NCI-H2171 (cell line): ENCODE data around the gene COG1.
A peak's percentile ranks its signal among the peaks of the same experiment; 100 is the strongest.

Experiments
- DNase-seq: peaks from one replicate; lab custom pipeline; 2025; lab: John Stamatoyannopoulos, UW

The COG1 gene

DNA sequence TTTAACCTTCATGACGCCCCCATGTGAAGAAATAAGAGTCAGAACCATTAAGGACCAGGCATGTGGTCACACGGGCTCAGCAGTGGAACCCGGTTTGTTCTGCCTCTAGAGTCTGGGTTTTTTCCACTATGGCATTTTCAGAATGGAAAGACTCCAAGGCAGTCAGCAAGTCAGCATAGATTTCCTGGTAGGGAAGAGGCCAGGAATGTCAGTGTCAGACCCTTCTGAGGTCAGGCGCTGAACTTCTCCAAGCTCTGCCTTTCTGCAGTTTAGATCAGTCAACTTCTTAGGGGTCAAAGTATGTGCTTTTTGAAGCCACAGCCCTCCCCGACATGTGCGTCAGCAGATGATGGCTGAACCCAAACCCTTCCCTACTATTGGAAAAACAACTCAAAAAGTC lies 24.2 kb upstream of the COG1 start:
- DNase-seq: no peak

DNA sequence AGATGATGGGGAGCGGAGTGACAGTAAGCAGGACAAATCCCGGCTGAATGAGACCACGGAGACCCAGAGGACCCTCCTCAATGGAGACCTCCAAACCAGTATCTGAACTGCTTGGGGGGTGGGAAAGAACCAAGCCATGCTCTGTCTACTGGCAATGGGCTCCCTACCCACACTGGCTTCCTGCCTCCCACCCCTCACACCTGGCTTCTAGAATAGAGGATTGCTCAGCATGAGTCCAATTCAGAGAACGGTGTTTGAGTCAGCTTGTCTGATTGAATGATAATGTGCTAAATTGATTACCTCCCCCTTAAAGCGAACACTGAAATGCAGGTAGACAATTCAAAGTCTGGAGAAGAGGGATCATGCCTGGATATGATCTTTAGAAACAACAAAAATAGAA lies 22.5 kb upstream of the COG1 start:
- DNase-seq: no peak

- DNase-seq: no peak
Measured at GRCh38 chr17:73172252-73172651, 20.6 kb upstream of the COG1 start.

GRCh38 chr17:73174126-73174525 lies 18.7 kb upstream of the COG1 start:
- DNase-seq: no peak

- no peak for DNase-seq
Measured at GRCh38 chr17:73175962-73176565, 16.8 kb upstream of the COG1 start.

DNA sequence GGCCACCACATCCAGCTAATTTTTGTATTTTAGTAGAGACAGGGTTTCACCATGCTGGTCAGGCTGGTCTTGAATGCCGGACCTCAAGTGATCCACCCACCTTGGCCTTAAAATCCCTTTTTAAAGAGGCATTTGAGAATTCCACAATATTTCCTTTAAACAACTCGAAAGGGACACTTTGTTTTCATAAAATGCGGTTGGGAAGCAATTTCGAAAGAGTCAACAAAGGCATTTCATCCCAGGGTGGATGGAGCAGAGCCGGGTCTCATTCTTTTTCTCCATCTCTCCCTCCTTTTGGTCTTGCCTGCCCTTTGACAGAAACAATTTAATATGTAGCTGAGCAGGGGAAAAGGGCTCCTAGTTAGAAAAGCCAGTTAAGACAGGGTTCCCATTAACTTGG lies 13.5 kb upstream of the COG1 start:
- no peak for DNase-seq

- no peak for DNase-seq
Measured at GRCh38 chr17:73179878-73180277, 13.0 kb upstream of the COG1 start.

- peak; percentile 81 for DNase-seq
Measured at GRCh38 chr17:73182616-73183310, 10.1 kb upstream of the COG1 start.

DNA sequence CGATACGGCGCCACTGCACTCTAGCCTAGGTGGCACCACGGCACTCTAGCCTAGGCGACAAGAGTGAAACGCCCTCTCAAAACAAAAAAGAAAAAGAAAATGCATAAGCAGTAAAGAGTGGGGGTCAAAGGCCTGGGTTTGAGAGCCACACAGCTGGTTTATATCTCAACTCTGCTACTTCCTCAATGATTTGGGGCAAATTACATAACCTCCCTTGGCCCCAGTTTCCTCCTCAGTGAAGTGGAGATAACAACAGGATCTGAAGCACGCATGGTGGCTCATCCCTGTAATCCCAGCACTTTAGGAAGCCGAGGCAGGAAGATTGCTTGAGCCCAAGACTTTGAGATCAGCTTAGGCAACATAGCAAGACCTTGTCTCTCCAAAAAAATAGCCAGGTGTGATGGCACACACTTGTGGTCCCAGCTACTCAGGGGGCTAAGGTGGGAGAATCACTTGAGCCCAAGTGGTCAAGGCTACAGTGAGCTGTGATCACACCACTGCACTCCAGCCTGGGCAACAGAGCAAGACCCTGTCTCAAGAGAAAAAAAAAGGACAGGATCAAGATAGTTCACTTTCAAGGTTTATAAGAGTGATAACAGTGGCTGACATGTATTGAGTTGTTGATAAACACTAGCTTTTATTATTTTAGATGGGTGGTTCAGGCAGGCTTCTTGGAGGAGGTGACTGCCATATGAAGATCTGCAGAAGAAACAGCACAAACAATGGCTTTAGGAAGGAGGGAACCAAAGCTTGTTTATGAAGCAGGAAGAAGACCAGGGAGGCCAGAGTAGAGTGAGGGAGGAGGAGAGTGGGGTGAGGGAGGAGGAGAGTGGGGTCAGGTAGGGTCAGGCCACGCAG lies 8.5 kb upstream of the COG1 start:
- no peak for DNase-seq

DNA sequence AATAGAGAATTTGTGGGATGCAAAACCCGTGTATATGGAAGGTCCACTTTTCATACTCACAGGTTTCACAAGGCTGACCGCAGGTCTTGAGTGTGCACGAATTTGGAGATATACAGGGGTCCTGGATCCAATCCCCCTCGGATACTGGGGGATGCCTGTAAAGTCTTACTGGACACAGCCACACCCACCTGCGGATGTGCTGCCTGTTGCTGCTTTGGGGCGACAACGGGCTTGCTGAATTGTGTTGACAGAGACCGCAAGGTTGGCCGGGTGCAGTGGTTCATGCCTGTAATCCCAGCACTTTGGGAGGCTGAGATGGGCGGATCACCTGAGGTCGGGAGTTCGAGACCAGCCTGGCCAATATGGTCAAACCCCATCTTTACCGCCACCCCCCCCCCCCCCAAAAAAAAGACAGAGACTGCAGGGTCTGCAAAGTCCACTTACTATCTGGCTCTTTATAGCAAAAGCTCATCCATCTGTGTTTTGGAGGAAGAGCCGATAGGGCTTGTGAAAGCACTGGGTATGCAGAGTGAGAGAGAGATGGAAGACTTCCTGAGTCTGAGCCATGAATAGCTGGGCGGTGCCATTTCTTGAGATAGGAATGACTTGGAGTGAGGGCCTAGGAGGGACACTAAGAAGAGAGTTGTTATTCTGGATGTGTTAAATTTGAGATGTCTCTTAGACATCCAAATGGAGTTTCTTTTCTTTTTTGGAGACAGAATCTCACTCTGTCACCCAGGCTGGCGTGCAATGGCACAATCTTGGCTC lies 6.4 kb upstream of the COG1 start:
- DNase-seq: no peak

DNA sequence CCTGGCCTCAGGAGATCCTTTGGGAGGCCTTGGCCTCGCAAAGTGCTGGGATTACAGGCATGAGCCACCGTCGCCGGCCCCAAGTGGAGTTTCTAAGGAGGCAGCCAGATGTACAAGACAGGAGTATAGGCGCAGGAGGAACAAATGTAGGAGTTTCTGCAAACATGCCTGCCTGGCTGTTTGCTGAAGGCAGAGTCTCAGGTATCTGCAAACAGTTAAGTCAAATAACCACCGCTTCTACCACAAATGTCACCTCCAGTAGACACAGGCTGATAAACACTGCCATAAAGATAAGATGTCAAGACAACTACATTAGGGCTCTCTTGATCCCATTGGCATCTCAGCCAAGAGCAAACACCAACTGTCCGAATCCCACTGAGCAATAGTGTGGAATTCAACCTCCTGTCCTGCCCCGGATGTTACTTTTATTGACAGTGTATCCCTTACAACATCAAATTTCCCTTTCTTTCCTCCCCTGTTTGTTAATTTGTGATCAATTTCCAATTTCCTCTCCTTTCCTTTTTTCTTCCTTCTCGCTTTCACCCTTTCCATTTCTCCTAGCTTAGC lies 5.6 kb upstream of the COG1 start:
- no peak for DNase-seq

DNA sequence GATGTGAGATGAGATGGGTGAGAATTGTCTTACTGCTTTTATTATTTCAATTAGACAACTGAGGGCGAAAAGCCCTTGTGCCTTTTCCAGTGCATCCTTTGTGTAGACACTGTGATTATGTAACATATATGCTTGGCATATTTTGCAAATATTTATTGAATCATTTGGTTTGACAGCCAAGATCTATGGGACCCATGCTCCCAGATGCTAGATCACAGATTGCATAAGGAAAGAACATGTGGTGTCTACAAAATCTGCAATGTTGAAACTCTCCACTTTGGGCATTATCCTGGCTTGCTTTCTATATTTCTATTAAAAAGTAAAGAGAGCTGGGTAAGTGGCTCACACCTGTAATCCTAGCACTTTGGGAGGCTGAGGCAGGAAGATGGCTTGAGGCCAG lies 4.8 kb upstream of the COG1 start:
- no peak for DNase-seq

DNA sequence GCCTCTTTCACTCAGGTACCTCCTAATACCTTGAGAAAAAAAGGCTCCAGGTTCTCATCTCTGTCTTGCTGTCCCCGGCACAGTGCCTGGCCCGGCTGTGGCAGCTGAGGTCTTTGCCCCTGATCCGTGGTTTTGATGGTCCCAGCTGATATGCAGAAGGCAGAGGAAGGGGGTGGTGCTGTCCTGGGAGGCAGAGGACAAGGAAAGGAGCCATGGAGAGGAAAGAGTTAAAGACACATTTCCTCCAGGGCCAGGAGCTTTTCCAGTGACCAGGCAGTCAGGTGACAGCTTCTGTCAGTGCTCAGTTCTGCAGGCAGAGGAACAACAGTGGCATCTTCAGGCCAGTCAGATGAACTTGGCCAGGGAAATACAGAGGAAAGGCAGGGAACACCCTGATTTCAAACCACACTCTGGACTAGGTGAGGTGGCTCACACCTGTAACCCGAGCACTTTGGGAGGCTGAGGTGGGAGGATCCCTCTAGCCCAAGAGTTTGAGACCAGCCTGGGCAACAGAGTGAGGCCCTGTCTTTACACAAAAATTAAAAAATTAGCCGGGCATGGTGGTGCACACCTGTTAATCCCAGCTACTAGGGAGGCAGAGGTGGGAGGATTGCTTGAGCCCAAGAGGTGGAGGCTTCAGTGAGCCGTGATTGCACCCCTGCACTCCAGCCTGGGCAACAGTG lies 3.3 kb upstream of the COG1 start:
- DNase-seq: peak; percentile 27

DNA sequence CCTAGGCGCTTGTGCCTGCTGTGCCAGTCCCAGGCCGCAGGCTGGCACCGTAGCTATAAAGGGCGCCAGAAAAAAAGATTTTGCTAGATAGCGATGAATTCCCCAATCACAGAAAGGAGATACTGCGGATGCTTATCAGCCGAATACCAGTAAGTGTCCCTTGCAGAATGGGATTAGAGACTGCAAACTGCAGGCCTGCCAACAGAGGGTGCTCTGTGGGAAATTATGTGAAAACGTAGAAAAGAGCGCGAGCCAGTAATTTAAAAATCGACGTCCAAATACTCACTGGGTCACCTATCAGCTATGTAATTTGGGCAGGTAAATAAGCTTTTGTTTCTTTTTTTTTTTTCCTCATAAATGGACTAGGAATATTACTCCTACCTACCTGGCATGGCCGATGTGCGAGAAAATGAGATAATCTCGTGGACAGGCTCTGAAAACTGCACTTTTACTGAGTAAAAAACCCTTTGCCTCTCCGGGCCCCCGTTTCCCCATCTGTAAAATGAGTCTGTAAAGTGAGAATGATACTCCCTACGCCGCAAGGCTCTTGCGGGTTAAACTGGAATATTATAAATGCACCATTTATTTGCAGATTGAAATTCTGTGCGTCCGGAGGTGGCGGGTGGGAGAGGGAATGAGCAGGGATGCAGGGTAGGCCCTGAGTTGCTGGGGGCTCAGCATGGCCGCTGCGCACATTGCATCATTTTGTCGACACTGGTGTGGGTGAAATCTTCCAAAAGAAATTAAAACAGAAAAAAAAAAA lies 1.2 kb upstream of the COG1 start:
- DNase-seq: peak; percentile 52

GRCh38 chr17:73192206-73192893 lies 505 bp upstream of the COG1 start:
- DNase-seq: peak; percentile 83

DNA sequence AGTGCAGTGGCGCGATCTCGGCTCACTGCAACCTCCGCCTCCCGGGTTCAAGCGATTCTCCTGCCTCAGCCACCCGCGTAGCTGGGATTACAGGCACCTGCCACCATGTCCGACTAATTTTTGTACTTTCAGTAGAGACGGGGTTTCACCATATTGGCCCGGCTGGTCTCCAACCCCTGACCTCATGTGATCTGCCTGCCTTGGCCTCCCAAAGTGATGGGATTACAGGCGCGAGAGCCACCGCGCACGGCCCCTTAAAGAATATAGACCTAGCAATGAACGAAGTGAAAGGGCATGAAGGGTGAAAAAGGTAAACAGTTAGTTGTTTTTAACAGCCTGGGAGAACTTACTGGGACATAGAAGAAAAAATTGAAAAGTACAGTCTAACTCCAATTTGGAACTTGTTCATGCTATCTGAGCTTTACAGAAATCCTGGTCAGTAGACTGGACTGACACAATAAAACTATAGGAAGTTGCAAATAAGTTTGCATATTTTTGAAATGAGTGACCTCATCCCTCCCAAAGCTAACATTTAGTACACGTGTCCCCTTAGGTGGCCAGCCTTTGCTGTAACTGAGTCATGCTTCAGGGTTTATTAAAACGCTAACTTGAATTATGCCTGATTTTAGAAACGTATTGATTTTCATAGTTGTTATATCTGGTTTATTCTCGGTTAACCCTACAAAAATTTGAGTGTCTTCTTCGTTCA lies 1.8 kb downstream of the COG1 start:
- DNase-seq: no peak

DNA sequence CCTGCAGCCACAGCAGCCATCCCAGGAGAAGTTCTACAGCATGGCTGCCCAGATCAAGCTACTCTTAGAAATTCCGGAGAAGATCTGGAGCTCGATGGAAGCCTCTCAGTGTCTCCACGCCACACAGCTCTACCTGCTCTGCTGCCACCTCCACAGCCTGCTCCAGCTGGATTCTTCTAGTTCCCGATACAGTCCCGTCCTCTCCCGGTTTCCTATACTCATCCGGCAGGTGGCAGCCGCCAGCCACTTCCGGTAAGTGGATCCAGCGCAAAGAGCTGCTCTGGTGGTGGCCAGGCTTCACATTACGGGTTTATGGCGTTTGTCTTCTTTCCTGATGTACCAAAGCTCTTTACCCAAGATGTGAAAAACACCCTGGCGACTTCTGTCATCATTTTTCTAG lies 3.6 kb downstream of the COG1 start:
- no peak for DNase-seq

DNA sequence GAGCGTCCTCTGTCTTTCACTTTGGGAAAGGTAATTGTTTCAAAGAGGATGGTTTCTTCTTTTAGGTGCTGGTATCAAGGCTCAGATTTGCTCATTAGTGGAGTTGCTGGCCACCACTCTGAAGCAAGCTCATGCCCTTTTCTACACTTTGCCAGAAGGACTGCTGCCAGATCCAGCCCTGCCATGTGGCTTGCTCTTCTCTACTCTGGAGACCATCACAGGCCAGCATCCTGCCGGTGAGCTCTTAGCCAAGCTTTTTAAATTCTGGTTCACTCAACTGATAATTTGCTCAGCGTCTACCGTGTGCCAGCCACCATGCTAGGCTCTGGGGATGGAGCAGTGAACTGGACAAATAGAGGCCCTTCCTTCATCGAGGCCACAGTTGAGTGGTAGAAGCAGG lies 4.3 kb downstream of the COG1 start:
- no peak for DNase-seq

GRCh38 chr17:73198201-73198929 lies 5.5 kb downstream of the COG1 start:
- DNase-seq: no peak
